Hepatocyte (in vitro differentiated cells): ENCODE data around the gene SYCE3. TPM values are rescaled to one million over a fixed set of nuclear protein-coding genes. Genes with fewer than 3 reads are reported as not detected.
A peak's percentile ranks its signal among the peaks of the same experiment; 100 is the strongest.
"Not testable (repeated sequence)": the region's sequence is repeated elsewhere in the genome, so short reads cannot be mapped to it uniquely, and the experiment has no call there.

Experiments
- DNase-seq: peaks from one replicate; pipeline ENCODE4 v3.0.0-alpha.2; 2016; ENCODE audit warnings: low spot score
- H2AFZ ChIP-seq: fragments of 200-600 bp; sonication (generic); 2 replicates; pipeline ENCODE4 v1.6.0; 2016; ENCODE audit warnings: antibody characterized with exemption, mild to moderate bottlenecking
- H3K27ac ChIP-seq: fragments of 200-600 bp; sonication (generic); 2 replicates; pipeline ENCODE4 v1.5.1; 2016; ENCODE audit warnings: mild to moderate bottlenecking
- H3K27me3 ChIP-seq: fragments of 200-600 bp; sonication (generic); 2 replicates; pipeline ENCODE4 v1.6.1; 2016
- H3K36me3 ChIP-seq: fragments of 200-600 bp; sonication (generic); replicated peaks from 2 replicates; pipeline ENCODE4 v1.5.1; 2016; ENCODE audit warnings: low read depth; ENCODE audit not compliant: insufficient read depth
- H3K4me1 ChIP-seq: fragments of 200-600 bp; sonication (generic); 2 replicates; pipeline ENCODE4 v1.5.1; 2016; ENCODE audit warnings: mild to moderate bottlenecking, moderate library complexity; ENCODE audit not compliant: insufficient read depth
- H3K4me2 ChIP-seq: fragments of 200-600 bp; sonication (generic); 2 replicates; pipeline ENCODE4 v1.6.0; 2016
- H3K4me3 ChIP-seq: fragments of 200-600 bp; sonication (generic); 2 replicates; pipeline ENCODE4 v1.5.1; 2016; ENCODE audit warnings: mild to moderate bottlenecking
- H3K79me2 ChIP-seq: fragments of 200-600 bp; sonication (generic); 2 replicates; pipeline ENCODE4 v1.6.0; 2017; ENCODE audit warnings: mild to moderate bottlenecking
- H3K9me2 ChIP-seq: fragments of 200-600 bp; sonication (generic); replicated peaks from 2 replicates; pipeline ENCODE4 v1.6.0; 2017; ENCODE audit warnings: mild to moderate bottlenecking; ENCODE audit not compliant: insufficient read depth
- H3K9me3 ChIP-seq: fragments of 200-600 bp; sonication (generic); 2 replicates; pipeline ENCODE4 v1.5.1; 2016; ENCODE audit warnings: low read depth, mild to moderate bottlenecking
- H4K20me1 ChIP-seq: fragments of 200-600 bp; sonication (generic); 2 replicates; pipeline ENCODE4 v1.6.0; 2016; ENCODE audit warnings: mild to moderate bottlenecking; ENCODE audit not compliant: insufficient read depth, poor library complexity, severe bottlenecking
- EZH2 ChIP-seq: fragments of 200-600 bp; sonication (generic); IDR thresholded peaks from 2 replicates; pipeline ENCODE4 v1.6.1; 2016; ENCODE audit warnings: antibody characterized with exemption, mild to moderate bottlenecking, borderline replicate concordance
- EZH2phosphoT487 ChIP-seq: fragments of 200-600 bp; sonication (generic); IDR thresholded peaks from one replicate; pipeline ENCODE4 v1.6.1; 2018; ENCODE audit warnings: antibody characterized with exemption, mild to moderate bottlenecking, low read depth, moderate library complexity; ENCODE audit not compliant: unreplicated experiment, severe bottlenecking
- WGBS: methylation state at CpG from one replicate; pipeline ENCODE4 v1.1.6; 2016; ENCODE audit warnings: low lambda C conversion rate; ENCODE audit errors: missing lambda C conversion rate; 5-methylcytosine and 5-hydroxymethylcytosine counted together
- polyA plus RNA-seq: library from polyadenylated mRNA; unstranded; fragments of >200 nt; fragmentation: Nextera tagmentation; extraction: Ambion mirVana; gene quantifications from 2 replicates; pipeline ENCODE4 v1.2.1, GENCODE V29; 2016
- total RNA-seq: library from RNA; depleted of rRNA; stranded (reverse); fragments of >200 nt; gene quantifications from 2 replicates; pipeline ENCODE4 v1.2.3, GENCODE V29; 2014
- TF ChIP-seq, protein P1 (sequence below): fragments of 200-600 bp; sonication (generic); IDR thresholded peaks from 2 replicates; pipeline ENCODE4 v1.5.1; 2016; ENCODE audit warnings: antibody characterized with exemption, mild to moderate bottlenecking; ENCODE audit not compliant: poor library complexity

Gene SYCE3
- total and polyA plus RNA-seq, 2 experiments from 2014 or later: 1.4 TPM; not detected in 1

DNA sequence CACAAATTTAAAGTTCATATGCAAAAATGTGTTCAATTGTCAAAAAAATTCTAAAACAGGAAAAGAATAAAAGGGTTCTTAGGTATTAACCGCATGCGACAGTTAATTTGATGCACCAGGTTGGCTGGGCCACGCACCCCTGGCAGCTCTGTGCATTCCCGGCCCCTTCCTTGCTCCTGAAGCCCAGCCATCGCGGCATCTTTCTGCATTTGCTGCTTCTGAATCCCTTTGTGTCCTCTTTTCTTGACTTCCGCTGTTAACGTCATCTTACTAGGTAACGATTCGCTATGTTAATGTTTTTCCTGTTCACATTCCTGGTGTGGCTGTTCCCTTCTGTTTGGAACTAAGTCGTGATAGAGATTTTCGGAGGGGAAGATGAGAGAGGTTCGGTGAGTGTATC, 25.0 kb downstream of the SYCE3 start:
- Histone ChIP-seq H3K4me3 (no peak overlapping the region), H3K4me1 (peaks cover 12% of the 10 kb centered on the region), H3K4me2 (no peak overlapping the region), H3K27me3 (no peaks in the 10 kb centered on the region), H3K9me2 (no peaks in the 10 kb centered on the region), H3K9me3 (no peaks in the 10 kb centered on the region), H3K36me3 (no peaks in the 10 kb centered on the region), H3K27ac (peak overlapping the region; percentile 91), H2AFZ (no peak overlapping the region), H4K20me1 (no peaks in the 10 kb centered on the region), H3K79me2 (no peaks in the 10 kb centered on the region)
- WGBS: 93% methylated on average over 13 of the region's 13 CpGs
- TF ChIP-seq, protein P1, sequence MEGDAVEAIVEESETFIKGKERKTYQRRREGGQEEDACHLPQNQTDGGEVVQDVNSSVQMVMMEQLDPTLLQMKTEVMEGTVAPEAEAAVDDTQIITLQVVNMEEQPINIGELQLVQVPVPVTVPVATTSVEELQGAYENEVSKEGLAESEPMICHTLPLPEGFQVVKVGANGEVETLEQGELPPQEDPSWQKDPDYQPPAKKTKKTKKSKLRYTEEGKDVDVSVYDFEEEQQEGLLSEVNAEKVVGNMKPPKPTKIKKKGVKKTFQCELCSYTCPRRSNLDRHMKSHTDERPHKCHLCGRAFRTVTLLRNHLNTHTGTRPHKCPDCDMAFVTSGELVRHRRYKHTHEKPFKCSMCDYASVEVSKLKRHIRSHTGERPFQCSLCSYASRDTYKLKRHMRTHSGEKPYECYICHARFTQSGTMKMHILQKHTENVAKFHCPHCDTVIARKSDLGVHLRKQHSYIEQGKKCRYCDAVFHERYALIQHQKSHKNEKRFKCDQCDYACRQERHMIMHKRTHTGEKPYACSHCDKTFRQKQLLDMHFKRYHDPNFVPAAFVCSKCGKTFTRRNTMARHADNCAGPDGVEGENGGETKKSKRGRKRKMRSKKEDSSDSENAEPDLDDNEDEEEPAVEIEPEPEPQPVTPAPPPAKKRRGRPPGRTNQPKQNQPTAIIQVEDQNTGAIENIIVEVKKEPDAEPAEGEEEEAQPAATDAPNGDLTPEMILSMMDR: no peak
- TF ChIP-seq EZH2phosphoT487 (no peak), EZH2 (no peak)
- no peak for DNase-seq

DNA sequence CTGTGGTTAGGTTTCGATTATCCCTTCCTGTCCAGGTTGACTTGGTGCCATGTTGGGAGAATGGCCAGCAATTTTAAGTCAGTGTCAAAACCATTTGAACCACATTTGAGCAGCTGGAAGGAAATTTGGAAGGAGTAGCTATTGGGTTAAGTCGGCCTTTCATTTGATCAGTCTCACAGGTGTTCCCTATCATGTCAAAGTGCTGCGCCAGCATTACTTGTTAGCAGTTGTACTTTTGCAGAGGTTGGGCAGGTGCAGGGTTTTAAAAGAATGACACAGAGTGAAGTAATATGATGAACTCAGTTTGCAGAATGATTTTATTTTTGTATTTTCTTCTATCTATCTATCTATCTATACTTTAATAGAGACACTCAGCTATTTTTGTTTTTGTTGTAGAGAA, 26.5 kb downstream of the SYCE3 start:
- Histone ChIP-seq H3K4me2 (no peak overlapping the region), H3K27me3 (peaks cover 2% of the 10 kb centered on the region), H3K4me1 (peaks cover 26% of the 10 kb centered on the region), H3K4me3 (no peak overlapping the region), H3K27ac (no peak overlapping the region), H3K9me3 (no peaks in the 10 kb centered on the region), H3K9me2 (no peaks in the 10 kb centered on the region), H2AFZ (no peak overlapping the region), H3K36me3 (no peaks in the 10 kb centered on the region), H3K79me2 (no peaks in the 10 kb centered on the region), H4K20me1 (no peaks in the 10 kb centered on the region)
- DNase-seq: no peak
- TF ChIP-seq EZH2 (no peak), EZH2phosphoT487 (no peak)
- TF ChIP-seq, protein P1: no peak
- 77% methylated on average over 3 of the region's 3 CpGs for WGBS

DNA sequence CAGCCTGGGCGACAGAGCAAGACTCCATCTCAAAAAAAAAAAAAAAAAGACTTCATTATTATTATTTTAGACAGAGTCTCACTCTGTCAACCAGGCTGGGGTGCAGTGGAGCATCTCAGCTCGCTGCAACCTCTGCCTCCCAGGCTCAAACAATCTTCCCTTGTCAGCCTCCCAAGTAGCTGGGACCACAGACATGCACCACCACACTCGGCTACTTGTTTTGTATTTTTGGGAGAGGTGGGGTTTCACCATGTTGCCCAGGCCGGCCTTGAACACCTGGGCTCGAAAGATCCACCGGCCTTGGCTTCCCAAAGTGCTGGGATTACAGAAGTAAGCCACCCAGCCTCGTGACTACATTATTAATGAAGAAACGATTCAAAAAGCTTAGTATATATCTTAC, 27.6 kb downstream of the SYCE3 start:
- WGBS: 93% methylated on average over 7 of the region's 8 CpGs
- no peak for DNase-seq
- Histone ChIP-seq H3K9me2 (no peaks in the 10 kb centered on the region), H3K4me2 (no peak overlapping the region), H3K79me2 (no peaks in the 10 kb centered on the region), H3K4me1 (peaks cover 37% of the 10 kb centered on the region), H3K27me3 (peaks cover 11% of the 10 kb centered on the region), H2AFZ (no peak overlapping the region), H3K36me3 (no peaks in the 10 kb centered on the region), H3K4me3 (no peak overlapping the region), H3K27ac (no peak overlapping the region), H4K20me1 (no peaks in the 10 kb centered on the region), H3K9me3 (no peaks in the 10 kb centered on the region)
- TF ChIP-seq EZH2phosphoT487 (no peak), EZH2 (no peak)
- TF ChIP-seq, protein P1: no peak

DNA sequence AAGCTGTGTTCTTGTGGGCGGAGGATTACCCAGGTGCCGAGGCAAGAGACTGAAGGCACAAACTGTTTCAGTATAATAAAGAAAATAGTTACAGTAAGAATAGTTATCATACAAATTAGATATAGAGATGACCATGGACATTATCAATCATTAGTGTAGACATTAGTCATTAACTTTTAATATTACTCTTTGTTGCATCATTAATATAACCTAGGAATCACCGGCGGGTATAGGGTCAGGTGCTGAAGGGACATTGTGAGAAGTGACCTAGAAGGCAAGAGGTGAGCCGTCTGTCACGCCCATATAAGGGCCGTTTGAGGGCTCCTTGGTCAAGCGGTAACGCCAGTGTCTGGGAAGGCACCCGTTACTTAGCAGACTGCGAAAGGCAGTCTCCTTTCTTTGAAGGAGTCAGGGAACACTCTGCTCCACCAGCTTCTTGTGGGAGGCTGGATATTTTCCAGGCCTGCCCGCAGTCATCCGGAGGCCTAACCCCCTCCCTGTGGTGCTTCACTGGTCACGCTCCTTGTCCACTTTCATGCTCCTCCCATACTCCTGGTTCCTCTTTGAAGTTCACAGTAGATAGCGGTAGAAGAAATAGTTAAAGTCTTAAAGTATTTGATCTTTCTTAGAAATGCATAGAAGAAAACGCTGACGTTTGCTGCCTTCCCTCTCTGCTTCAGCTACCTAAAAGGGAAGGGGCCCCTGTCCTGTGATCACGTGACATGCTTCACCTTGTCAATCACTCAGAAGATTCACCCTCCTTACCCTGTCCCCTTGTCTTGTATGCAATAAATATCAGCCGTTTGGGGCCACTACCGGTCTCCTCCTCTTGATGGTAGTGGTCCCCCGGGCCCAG, 28.6 kb downstream of the SYCE3 start:
- H3K4me3 ChIP-seq, H4K20me1 ChIP-seq, H3K36me3 ChIP-seq, H3K79me2 ChIP-seq, H3K9me2 ChIP-seq, H3K9me3 ChIP-seq, H2AFZ ChIP-seq: not testable (repeated sequence)
- H3K4me1 ChIP-seq: peaks cover 35% of the 10 kb centered on the region
- peak overlapping the region; percentile 99 for H3K4me2 ChIP-seq
- peaks cover 11% of the 10 kb centered on the region for H3K27me3 ChIP-seq
- peak overlapping the region; percentile 96 for H3K27ac ChIP-seq
- DNase-seq: peak; percentile 53
- WGBS: 45% methylated on average over 21 of the region's 21 CpGs
